Left lung (tissue), 10 donors: Measurements from ENCODE around the gene PRKCE. TPM values are rescaled to one million over a fixed set of nuclear protein-coding genes. Genes with fewer than 3 reads are reported as not detected.

Experiments
- ATAC-seq: fragments of 200-7000 bp; cut with Tn5 transposase; one replicate; pipeline ENCODE4 v1.9.1; 2020; ENCODE audit warnings: moderate library complexity
- DNase-seq, 4 donors: peaks; one replicate each; pipeline ENCODE4 v3.0.0-alpha.2; 2013 to 2020
- H3K27ac ChIP-seq, 2 donors: fragments of 200-600 bp; sonication (generic) in 1 of 2; one replicate each; pipeline versions ENCODE4 v1.5.0 to v1.8.0; 2020 to 2021
- H3K27me3 ChIP-seq, 2 donors: fragments of 200-600 bp; sonication (generic) in 1 of 2; one replicate each; pipeline versions ENCODE4 v1.5.0 to v1.8.0; 2020 to 2021
- H3K36me3 ChIP-seq, 2 donors: fragments of 200-600 bp; sonication (generic) in 1 of 2; one replicate each; pipeline versions ENCODE4 v1.5.0 to v1.8.0; 2020 to 2021
- H3K4me1 ChIP-seq, 2 donors: fragments of 200-600 bp; one replicate each; pipeline ENCODE4 v1.8.0; 2021
- H3K4me3 ChIP-seq, 2 donors: fragments of 200-600 bp; sonication (generic) in 1 of 2; one replicate each; pipeline versions ENCODE4 v1.5.0 to v1.8.0; 2020 to 2021; ENCODE audit warnings: mild to moderate bottlenecking in 1 of 2
- H3K9me3 ChIP-seq, 2 donors: fragments of 200-600 bp; sonication (generic) in 1 of 2; one replicate each; pipeline versions ENCODE4 v1.5.0 to v1.8.0; 2020 to 2021
- intact Hi-C, 2 donors: fragments of 100-400 bp; cut with DNase I; formaldehyde crosslinking; loops; one replicate each; pipeline versions ENCODE4 v1.11.2 to v1.14.2; 2022
- polyA plus RNA-seq, 6 donors: library from polyadenylated mRNA; unstranded; fragments of 120-200 nt; gene quantifications; one replicate each; pipeline ENCODE4 v1.2.1, GENCODE V29; 2013; ENCODE audit not compliant: insufficient read length in 6 of 6
- total RNA-seq, 2 donors: library from RNA; stranded (reverse); fragmentation: NEBNext Ultra II Directional; extraction: Animal tissue kit (Norgen Biotek cat#: 25700); gene quantifications; one replicate each; pipeline ENCODE4 v1.2.1, GENCODE V29; 2021
- TF ChIP-seq, protein P1 (sequence below), 2 donors: fragments of 200-600 bp; sonication (generic) in 1 of 2; IDR thresholded peaks; one replicate each; pipeline versions ENCODE4 v1.5.0 to v1.8.0; 2021; ENCODE audit warnings: antibody characterized with exemption in 2 of 2
- donor health status: DM: no; HTN: yes; CAD: no.
- donor health status: DM: no; HTN: no; CAD: no.

The PRKCE gene
- total and polyA plus RNA-seq, 8 donors = 12.0 to 56.9 (median 14.7) TPM

DNA sequence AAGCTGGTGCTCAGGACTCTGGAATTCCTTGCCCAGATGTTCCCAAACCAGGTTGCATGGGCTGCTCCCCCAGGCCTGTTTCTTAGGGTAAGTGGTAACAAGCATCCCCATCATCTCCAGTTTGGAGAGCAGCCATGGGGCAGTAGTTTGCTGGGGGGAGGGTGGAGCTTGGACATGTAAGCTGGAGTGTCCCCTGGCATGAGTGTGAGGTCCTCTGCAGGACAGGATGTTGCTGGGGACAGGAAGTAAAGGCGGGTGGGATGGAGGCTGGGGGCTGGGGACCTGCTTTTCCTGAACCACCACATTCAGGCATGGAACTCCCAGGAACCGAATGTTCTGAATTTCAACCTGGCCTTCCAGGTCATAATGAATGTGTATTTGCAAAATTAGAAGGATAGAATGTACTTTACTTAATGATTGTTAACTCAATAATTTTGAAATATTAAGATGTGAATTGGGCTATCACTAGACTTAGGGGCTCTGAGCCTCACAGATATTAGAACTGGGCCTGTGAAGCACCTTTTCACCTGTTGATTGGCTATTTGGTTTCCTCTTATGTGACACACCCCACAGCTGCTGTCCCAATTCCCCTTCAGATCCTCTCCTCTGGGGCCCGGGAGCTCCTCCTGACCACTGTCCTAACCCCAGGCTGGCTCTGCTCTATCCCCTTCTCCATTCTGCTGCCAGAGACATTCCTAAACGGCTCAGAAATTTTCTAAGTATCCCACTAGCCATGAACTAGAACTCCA is 579.4 kb downstream of the PRKCE start:
- Histone ChIP-seq H3K27me3 (no peaks in the 10 kb centered on the region), H3K4me1 (peaks cover 0 to 22% of the 10 kb centered on the region in 2 donors), H3K4me3 (no peak overlapping the region), H3K9me3 (no peaks in the 10 kb centered on the region), H3K36me3 (no peaks in the 10 kb centered on the region), H3K27ac (peak overlapping the region in 1 of 2 donors; percentile 33)
- no peak for DNase-seq
- TF ChIP-seq, protein P1, sequence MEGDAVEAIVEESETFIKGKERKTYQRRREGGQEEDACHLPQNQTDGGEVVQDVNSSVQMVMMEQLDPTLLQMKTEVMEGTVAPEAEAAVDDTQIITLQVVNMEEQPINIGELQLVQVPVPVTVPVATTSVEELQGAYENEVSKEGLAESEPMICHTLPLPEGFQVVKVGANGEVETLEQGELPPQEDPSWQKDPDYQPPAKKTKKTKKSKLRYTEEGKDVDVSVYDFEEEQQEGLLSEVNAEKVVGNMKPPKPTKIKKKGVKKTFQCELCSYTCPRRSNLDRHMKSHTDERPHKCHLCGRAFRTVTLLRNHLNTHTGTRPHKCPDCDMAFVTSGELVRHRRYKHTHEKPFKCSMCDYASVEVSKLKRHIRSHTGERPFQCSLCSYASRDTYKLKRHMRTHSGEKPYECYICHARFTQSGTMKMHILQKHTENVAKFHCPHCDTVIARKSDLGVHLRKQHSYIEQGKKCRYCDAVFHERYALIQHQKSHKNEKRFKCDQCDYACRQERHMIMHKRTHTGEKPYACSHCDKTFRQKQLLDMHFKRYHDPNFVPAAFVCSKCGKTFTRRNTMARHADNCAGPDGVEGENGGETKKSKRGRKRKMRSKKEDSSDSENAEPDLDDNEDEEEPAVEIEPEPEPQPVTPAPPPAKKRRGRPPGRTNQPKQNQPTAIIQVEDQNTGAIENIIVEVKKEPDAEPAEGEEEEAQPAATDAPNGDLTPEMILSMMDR (IDR thresholded peaks at IDR 0.05) = no peak
- ATAC-seq = no peak
- intact Hi-C loops = no loop called here

DNA sequence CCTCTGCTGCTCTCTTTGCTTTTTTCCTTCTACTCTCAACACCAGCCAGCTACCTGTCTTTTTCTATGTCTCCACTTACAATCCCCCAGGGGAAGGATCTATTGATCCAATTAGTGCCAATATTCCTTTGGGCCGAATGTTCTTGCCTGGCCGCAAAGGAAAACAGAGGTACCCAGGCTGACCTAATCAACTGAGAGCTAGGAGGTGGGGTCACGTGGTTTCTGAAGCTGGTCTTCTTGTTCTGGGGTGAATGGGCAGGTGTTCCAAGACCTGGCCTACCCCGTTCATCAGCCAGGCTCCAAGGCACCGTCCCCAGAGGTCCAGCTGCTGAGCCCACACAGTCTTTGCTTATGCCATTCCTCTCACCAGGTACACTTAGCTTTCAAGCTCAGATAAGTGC is 580.2 kb downstream of the PRKCE start:
- Histone ChIP-seq H3K9me3 (no peaks in the 10 kb centered on the region), H3K4me1 (peaks cover 0 to 20% of the 10 kb centered on the region in 2 donors), H3K27ac (no peak overlapping the region), H3K4me3 (no peak overlapping the region), H3K27me3 (no peaks in the 10 kb centered on the region), H3K36me3 (no peaks in the 10 kb centered on the region)
- intact Hi-C loops = no loop called here
- DNase-seq (no peak), ATAC-seq (no peak)
- TF ChIP-seq, protein P1 (IDR thresholded peaks at IDR 0.05) = no peak

DNA sequence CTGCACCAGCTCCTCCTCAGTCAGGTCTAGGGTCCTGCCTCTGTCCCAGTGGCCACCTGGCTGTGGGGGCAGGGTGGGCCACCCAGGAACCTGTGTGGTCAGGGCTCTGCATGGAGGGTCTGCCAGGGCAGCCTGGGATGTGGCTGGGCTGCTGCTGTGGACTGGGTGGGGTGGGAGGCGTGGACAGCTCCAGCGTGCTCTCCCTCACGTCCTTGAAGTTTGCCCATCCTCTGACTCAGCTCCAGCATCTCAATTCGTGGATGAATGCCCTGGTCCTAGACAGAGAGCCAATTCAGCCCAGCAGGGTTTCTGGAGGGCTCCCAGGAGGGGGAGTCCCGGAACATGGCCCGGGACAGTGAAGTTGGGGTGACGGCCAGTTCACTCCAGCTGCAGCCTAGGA is 581.4 kb downstream of the PRKCE start:
- Histone ChIP-seq H3K36me3 (no peaks in the 10 kb centered on the region), H3K27ac (no peak overlapping the region), H3K4me3 (no peak overlapping the region), H3K4me1 (peaks cover 0 to 20% of the 10 kb centered on the region in 2 donors), H3K9me3 (no peaks in the 10 kb centered on the region), H3K27me3 (no peaks in the 10 kb centered on the region)
- intact Hi-C loops = no loop called here
- no peak for ATAC-seq
- DNase-seq = no peak
- TF ChIP-seq, protein P1 (IDR thresholded peaks at IDR 0.05) = no peak

DNA sequence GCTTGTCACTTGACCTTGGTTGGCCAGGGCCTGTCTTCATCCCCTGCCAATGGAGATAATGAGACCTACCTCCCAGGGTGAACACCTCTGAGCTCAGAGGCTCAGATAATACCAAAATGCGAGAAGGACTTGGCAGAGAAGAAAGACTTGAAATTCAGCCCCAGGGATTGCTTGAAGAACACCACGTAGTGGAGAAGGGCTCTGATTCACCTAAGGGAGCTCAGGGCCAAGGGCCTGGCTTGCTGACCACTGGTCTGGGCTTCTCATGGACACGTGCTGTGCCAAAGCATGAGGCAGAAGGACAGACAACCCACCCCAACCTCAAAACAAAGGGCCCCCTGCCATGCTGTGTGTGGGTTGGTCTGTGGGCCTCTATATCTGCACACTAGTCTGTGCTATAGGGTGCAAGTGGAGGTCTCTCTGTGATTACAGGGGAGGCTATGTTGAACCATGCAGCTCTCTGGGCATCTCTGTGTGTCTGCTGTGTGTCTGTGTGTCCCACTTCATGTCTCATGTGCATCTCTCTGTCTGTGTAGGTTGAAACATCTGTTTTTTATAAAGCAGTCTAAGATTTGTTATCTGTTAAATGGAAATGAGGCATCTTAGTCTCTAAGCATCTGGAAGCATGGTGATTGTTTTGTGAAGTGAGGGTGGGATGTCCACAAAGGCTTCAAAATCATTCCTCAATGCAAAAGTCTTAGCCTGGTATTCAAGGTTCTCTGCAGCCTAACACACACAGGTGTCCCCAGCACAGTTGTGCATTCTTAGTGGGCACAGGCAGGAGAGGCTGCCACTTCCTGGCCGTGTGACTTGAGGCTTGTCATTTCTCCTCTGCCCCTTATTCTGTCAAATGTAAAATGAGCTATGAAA is 584.8 kb downstream of the PRKCE start:
- no peak for DNase-seq
- TF ChIP-seq, protein P1 (IDR thresholded peaks at IDR 0.05) = no peak
- no peak overlapping the region for H3K4me3 ChIP-seq
- H3K27ac ChIP-seq = no peak overlapping the region
- ATAC-seq = no peak
- no peaks in the 10 kb centered on the region for H3K9me3 ChIP-seq
- no peaks in the 10 kb centered on the region for H3K27me3 ChIP-seq
- H3K4me1 ChIP-seq = peaks cover 0 to 4% of the 10 kb centered on the region in 2 donors
- intact Hi-C loops = no loop called here
- H3K36me3 ChIP-seq = no peaks in the 10 kb centered on the region
